ENCODE measurements around the gene PARG. TPM values are rescaled to one million over a fixed set of nuclear protein-coding genes. Genes with fewer than 3 reads are reported as not detected.
A peak's percentile ranks its signal among the peaks of the same experiment; 100 is the strongest.

Gene PARG
- polyA plus RNA-seq, 1 of the 3 experiments (the other 2 are of a cell fraction) = 12.1 TPM

GRCh38 chr10:49778197-49778596 lies 163.6 kb downstream of the PARG start:
- Histone ChIP-seq H3K4me1 (ENCODE audit: control insufficient read depth in 1 of 2, insufficient read depth in 2 of 2, low read depth in 1 of 2, low read length in 1 of 2) (no peaks in the 10 kb centered on the region; a peak in 1 of 4 replicates), H3K79me2 (ENCODE audit: insufficient read depth) (no peaks in the 10 kb centered on the region), H3K36me3 (replicated peaks in 1 of 2; ENCODE audit: control insufficient read depth in 1 of 2, insufficient read depth in 2 of 2, low read length in 1 of 2) (no peaks in the 10 kb centered on the region), H3K27ac (ENCODE audit: low read depth in 2 of 2, low read length in 1 of 2) (no peak overlapping the region), H4K20me1 (ENCODE audit: insufficient read depth) (no peaks in the 10 kb centered on the region), H3K4me3 (ENCODE audit: low read depth in 2 of 2, low read length in 1 of 2) (no peak overlapping the region), H3K27me3 (ENCODE audit: insufficient read depth) (no peaks in the 10 kb centered on the region), H3K9ac (no peak overlapping the region), H3K4me2 (no peak overlapping the region), H3F3A (replicated peaks; ENCODE audit: insufficient read depth) (peaks cover 4% of the 10 kb centered on the region), H3K9me3 (no peaks in the 10 kb centered on the region), H3K9me2 (no peaks in the 10 kb centered on the region), H2AFZ (ENCODE audit: low read depth) (no peak overlapping the region)
- DNase-seq = no peak
- ChIA-PET CTCF (no interaction called here), POLR2A (no interaction called here)
- no peak for TF ChIP-seq CTCF (IDR thresholded peaks at IDR 0.05)
- no peak for TF ChIP-seq TCF12 (IDR thresholded peaks at IDR 0.05)
- no peak for TF ChIP-seq RFX5 (IDR thresholded peaks at IDR 0.05; ENCODE audit: low read length)
- TF ChIP-seq IRF3 (IDR thresholded peaks at IDR 0.05; ENCODE audit: low read depth, low read length) = no peak
- no peak for TF ChIP-seq TAF1 (IDR thresholded peaks at IDR 0.05; ENCODE audit: borderline replicate concordance, low read depth, low read length)
- no peak for TF ChIP-seq CHD2 (IDR thresholded peaks at IDR 0.05; ENCODE audit: low read length, partially characterized antibody)
- TF ChIP-seq FOXJ3 (CRISPR knock-in tag; IDR thresholded peaks at IDR 0.05) = no peak
- TF ChIP-seq RCOR1 (IDR thresholded peaks at IDR 0.05; ENCODE audit: low read length) = no peak
- no peak for TF ChIP-seq MAX (IDR thresholded peaks at IDR 0.05; ENCODE audit: low read depth)
- TF ChIP-seq TEAD4 (IDR thresholded peaks at IDR 0.05; ENCODE audit: borderline replicate concordance, insufficient read depth) = no peak
- TF ChIP-seq POLR2AphosphoS5 (IDR thresholded peaks at IDR 0.05; ENCODE audit: low read depth, low read length) = no peak
- no peak for TF ChIP-seq RXRA (IDR thresholded peaks at IDR 0.05; ENCODE audit: borderline replicate concordance, low read depth)
- no peak for TF ChIP-seq YY1 (IDR thresholded peaks at IDR 0.05; ENCODE audit: low read depth)
- TF ChIP-seq RAD21 (IDR thresholded peaks at IDR 0.05; ENCODE audit: low read length) = no peak
- no peak for TF ChIP-seq NRF1 (IDR thresholded peaks at IDR 0.05; ENCODE audit: low read depth, low read length)
- 43% methylated on average over 3 of the region's 3 CpGs for WGBS (ENCODE audit: low lambda C conversion rate)

- H3K27ac ChIP-seq (ENCODE audit: low read depth in 2 of 2, low read length in 1 of 2) = no peak overlapping the region
Observed at GRCh38 chr10:49776851-49777250, 165.0 kb downstream of the PARG start.

More at GRCh38 chr10:49776851-49777250, 165.0 kb downstream of the PARG start:
- Histone ChIP-seq H3K9ac (no peak overlapping the region), H3K36me3 (replicated peaks in 1 of 2; ENCODE audit: control insufficient read depth in 1 of 2, insufficient read depth in 2 of 2, low read length in 1 of 2) (no peaks in the 10 kb centered on the region), H3K27me3 (ENCODE audit: insufficient read depth) (no peaks in the 10 kb centered on the region), H3K9me3 (no peaks in the 10 kb centered on the region), H4K20me1 (ENCODE audit: insufficient read depth) (no peaks in the 10 kb centered on the region), H3F3A (replicated peaks; ENCODE audit: insufficient read depth) (peaks cover 4% of the 10 kb centered on the region), H3K4me2 (no peak overlapping the region), H3K4me3 (ENCODE audit: low read depth in 2 of 2, low read length in 1 of 2) (no peak overlapping the region), H3K9me2 (no peaks in the 10 kb centered on the region), H2AFZ (ENCODE audit: low read depth) (no peak overlapping the region), H3K4me1 (ENCODE audit: control insufficient read depth in 1 of 2, insufficient read depth in 2 of 2, low read depth in 1 of 2, low read length in 1 of 2) (no peaks in the 10 kb centered on the region), H3K79me2 (ENCODE audit: insufficient read depth) (no peaks in the 10 kb centered on the region)
- CTCF ChIA-PET = interaction anchor here (0.7 to 1.1 kb wide), 2 partner anchors 98 to 170 kb away, joined by 3 to 4 read pairs; partner anchors contain the start of gene C10orf53
- POLR2A ChIA-PET = no interaction called here
- DNase-seq = no peak
- 61% methylated on average over 4 of the region's 4 CpGs for WGBS (ENCODE audit: low lambda C conversion rate)
- TF ChIP-seq MEF2A (IDR thresholded peaks at IDR 0.05; ENCODE audit: borderline replicate concordance, low read depth) (no peak), SIN3A (IDR thresholded peaks at IDR 0.05; ENCODE audit: borderline replicate concordance, low read depth, low read length) (no peak), REST (IDR thresholded peaks at IDR 0.05; ENCODE audit: low read depth, low read length) (0 out of 2 replicates have a peak, but pooled peaks have one; percentile 17)

Data from SK-N-SH (cell line).